Endometrial microvascular endothelial cells (primary cell): ENCODE results near the gene GNG11. TPM values are rescaled to one million over a fixed set of nuclear protein-coding genes. Genes with fewer than 3 reads are reported as not detected.

Experiments
- total RNA-seq: library from RNA; depleted of rRNA; stranded (reverse); fragments of >200 nt; gene quantifications from one replicate; pipeline ENCODE4 v1.2.3, GENCODE V29; 2015; ENCODE audit errors: inconsistent ontology term

The GNG11 gene
- total RNA-seq, 1 donor from 2014 or later, result 69.6 TPM

Other genes with a start within 250 kb of the GNG11 start
- gene TFPI2, start 31.0 kb upstream of the GNG11 start, total RNA-seq, result 5.3 TPM
- gene GNGT1, start 15.2 kb upstream of the GNG11 start, total RNA-seq, result not detected
- gene BET1, start 82.6 kb downstream of the GNG11 start, total RNA-seq, result 27.2 TPM